Pancreas (tissue), 10 donors: ENCODE measurements around the gene MTLN. TPM values are rescaled to one million over a fixed set of nuclear protein-coding genes. Genes with fewer than 3 reads are reported as not detected.
"Not testable (repeated sequence)": the region's sequence is repeated elsewhere in the genome, so short reads cannot be mapped to it uniquely, and the experiment has no call there.

Source experiments
- ATAC-seq, 4 donors: fragments of 200-7000 bp; cut with Tn5 transposase; one replicate each; pipeline versions ENCODE4 v1.8.0 to v1.9.1; 2020; ENCODE audit warnings: mild to moderate bottlenecking in 4 of 4, moderate library complexity in 4 of 4
- DNase-seq, 6 donors: peaks; one replicate each; pipeline ENCODE4 v3.0.0-alpha.2; 2020
- FAIRE-seq: peaks from 2 replicates; lab custom pipeline; 2012; peaks lifted over from hg19 to GRCh38; lab: Jason Lieb, UNC
- H3K27ac ChIP-seq, 4 donors: fragments of 200-600 bp; sonication (generic); 1 replicate in 3 of 4; 2 replicates in 1 of 4; pipeline versions ENCODE4 v1.5.0 to v1.8.0; 2020
- H3K27me3 ChIP-seq, 4 donors: fragments of 200-600 bp; one replicate each; pipeline ENCODE4 v1.8.0; 2021
- H3K36me3 ChIP-seq, 3 donors: fragments of 200-600 bp; sonication (generic) in 1 of 3; one replicate each; pipeline versions ENCODE4 v1.5.0 to v1.8.0; 2020 to 2021
- H3K4me1 ChIP-seq, 3 donors: fragments of 200-600 bp; one replicate each; pipeline ENCODE4 v1.8.0; 2021
- H3K4me3 ChIP-seq, 4 donors: fragments of 200-600 bp; sonication (generic) in 2 of 4; one replicate each; pipeline versions ENCODE4 v1.5.0 to v1.8.0; 2020 to 2021
- H3K9me3 ChIP-seq, 4 donors: fragments of 200-600 bp; one replicate each; pipeline ENCODE4 v1.8.0; 2021
- CTCF ChIP-seq, 4 donors: fragments of 200-600 bp; sonication (generic) in 3 of 4; IDR thresholded peaks; one replicate each; pipeline versions ENCODE4 v1.5.0 to v1.8.0; 2021; ENCODE audit warnings: antibody characterized with exemption in 4 of 4
- WGBS, 2 donors: extraction: QIAGEN DNeasy Blood & Tissue Kit; methylation state at CpG; one replicate each; pipeline ENCODE4 v1.1.7; 2013; 5-methylcytosine and 5-hydroxymethylcytosine counted together
- intact Hi-C, 3 donors: fragments of 100-400 bp; cut with DNase I; formaldehyde crosslinking; loops; one replicate each; pipeline versions ENCODE4 v1.11.1 to v1.14.2; 2022
- polyA plus RNA-seq, 2 donors: library from polyadenylated mRNA; stranded (reverse); fragments of 200-250 nt; gene quantifications; one replicate each; pipeline ENCODE4 v1.2.3, GENCODE V29; 2013
- total RNA-seq, 6 donors: library from RNA; stranded (reverse); fragmentation: NEBNext Ultra II Directional in 4 of 6; extraction: Animal tissue kit (Norgen Biotek cat#: 25700) in 4 of 6; gene quantifications; one replicate each; pipeline versions ENCODE4 v1.2.1 to v1.2.4, GENCODE V29; 2021 to 2023
- donor health status: healthy with polysubstance abuse.
- donor health status: DM: no; HTN: no; CAD: no; lungs with moderate emphysema.
- donor health status: DM: no; HTN: no; CAD: no.
- donor health status: control.
- donor health status: control.
- donor health status: Bipolar disorder and iron deficiency.
- donor health status: DM: yes; HTN: yes; CAD: no.
- donor health status: DM: no; HTN: no; CAD: no.
- donor health status: DM: no; HTN: no; CAD: no.
- donor health status: DM: yes; HTN: yes; CAD: no.

Gene MTLN
- total RNA-seq (10 to 100 TPM in 5 of 6 donors, 1 to 10 TPM in 1; 6.8 to 26.5 (median 25.8) TPM), polyA plus RNA-seq (100 to 1,000 TPM in 1 of 2 donors, 10 to 100 TPM in 1; 75.8 to 134 TPM)

- no peaks in the 10 kb centered on the region for H3K9me3 ChIP-seq
- TF ChIP-seq CTCF (IDR thresholded peaks at IDR 0.05) = no peak
- H3K36me3 ChIP-seq = no peaks in the 10 kb centered on the region
- DNase-seq = peak; percentile 42 to 87 (median 69)
- no peak for FAIRE-seq
- no peaks in the 10 kb centered on the region for H3K27me3 ChIP-seq
- H3K4me1 ChIP-seq = peaks cover 0 to 9% (median 5%) of the 10 kb centered on the region in 3 donors
- peak within 1 kb of the TSS; percentile 50 to 96 (median 64) for H3K4me3 ChIP-seq
- ATAC-seq = peak; percentile 95 to 99 (median 98)
- H3K27ac ChIP-seq = peak within 1 kb of the TSS in 3 of 4 donors; percentile 34 to 73 (median 45)
- intact Hi-C loops = no loop called here
- 2 to 4% methylated on average over 54 of the region's 54 CpGs for WGBS, 2 donors
Measured at GRCh38 chr2:110211938-110212858, at the start of gene MTLN. Gene MTLN (minus strand): TSS chr2:110212547. CDS start chr2:110212525, 22 bp downstream.

GRCh38 chr2:110261910-110262309, 49.6 kb upstream of the MTLN start:
- DNase-seq, H3K4me1 ChIP-seq, ATAC-seq, H3K27me3 ChIP-seq, H3K9me3 ChIP-seq, FAIRE-seq, intact Hi-C loops, H3K27ac ChIP-seq, H3K36me3 ChIP-seq, H3K4me3 ChIP-seq: not testable (repeated sequence)
- no CpG with 5 or more reads among the region's 1 CpG for WGBS, 2 donors

- H3K36me3 ChIP-seq, H3K27ac ChIP-seq, H3K27me3 ChIP-seq, FAIRE-seq, H3K4me3 ChIP-seq, intact Hi-C loops, H3K9me3 ChIP-seq, ATAC-seq, H3K4me1 ChIP-seq: not testable (repeated sequence)
- WGBS, 2 donors = 74 to 88% methylated on average over 5 to 6 of the region's 7 CpGs
- DNase-seq = peak in 1 of 6 donors; percentile 10
Measured at GRCh38 chr2:110248081-110248795, 35.9 kb upstream of the MTLN start.

GRCh38 chr2:110245488-110246435, 33.4 kb upstream of the MTLN start:
- H3K9me3 ChIP-seq, H3K27ac ChIP-seq, H3K4me3 ChIP-seq, H3K36me3 ChIP-seq, FAIRE-seq, DNase-seq, H3K4me1 ChIP-seq, H3K27me3 ChIP-seq, intact Hi-C loops: not testable (repeated sequence)
- peak in 3 of 4 donors; percentile 55 to 66 (median 65) for ATAC-seq
- no CpG with 5 or more reads among the region's 89 CpGs for WGBS, 2 donors

GRCh38 chr2:110243283-110243682, 30.9 kb upstream of the MTLN start:
- H3K4me3 ChIP-seq, H3K27me3 ChIP-seq, ATAC-seq, H3K27ac ChIP-seq, DNase-seq, H3K36me3 ChIP-seq, H3K4me1 ChIP-seq, FAIRE-seq, H3K9me3 ChIP-seq, intact Hi-C loops: not testable (repeated sequence)
- 86 to 94% methylated on average over 1 of the region's 3 CpGs for WGBS, 2 donors

- ATAC-seq = peak in 1 of 4 donors; percentile 52
- FAIRE-seq, H3K27me3 ChIP-seq, H3K27ac ChIP-seq, H3K4me1 ChIP-seq, H3K4me3 ChIP-seq, H3K36me3 ChIP-seq, intact Hi-C loops, H3K9me3 ChIP-seq, DNase-seq: not testable (repeated sequence)
- WGBS, 2 donors = 23 to 27% methylated on average over 5 of the region's 5 CpGs
Measured at GRCh38 chr2:110234514-110234913, 22.2 kb upstream of the MTLN start.

- WGBS, 2 donors = no CpG with 5 or more reads among the region's 1 CpG
- H3K27me3 ChIP-seq, H3K36me3 ChIP-seq, H3K27ac ChIP-seq, H3K4me3 ChIP-seq, ATAC-seq, H3K4me1 ChIP-seq, H3K9me3 ChIP-seq, intact Hi-C loops, DNase-seq, FAIRE-seq: not testable (repeated sequence)
Measured at GRCh38 chr2:110229886-110230285, 17.5 kb upstream of the MTLN start.

- H3K36me3 ChIP-seq, H3K4me1 ChIP-seq, DNase-seq, H3K4me3 ChIP-seq, H3K27ac ChIP-seq, H3K27me3 ChIP-seq, intact Hi-C loops, FAIRE-seq, H3K9me3 ChIP-seq, ATAC-seq: not testable (repeated sequence)
- 85 to 89% methylated on average over 1 of the region's 1 CpG for WGBS, 2 donors
Measured at GRCh38 chr2:110222626-110223025, 10.3 kb upstream of the MTLN start.
